Mesendoderm (in vitro differentiated cells): ENCODE data around the gene ANKRD39.
"Not testable (repeated sequence)": the region's sequence is repeated elsewhere in the genome, so short reads cannot be mapped to it uniquely, and the experiment has no call there.

Experiments
- DNase-seq: peaks from one replicate; pipeline ENCODE4 v3.0.0; 2013
- H2AK5ac ChIP-seq: 2 replicates; pipeline ENCODE4 v1.6.1; 2013; ENCODE audit warnings: low read length, inconsistent platforms
- H2BK120ac ChIP-seq: 2 replicates; pipeline ENCODE4 v1.6.1; 2013; ENCODE audit warnings: low read depth, mild to moderate bottlenecking, low read length, moderate library complexity, mixed read lengths
- H2BK15ac ChIP-seq: replicated peaks from 2 replicates; pipeline ENCODE4 v1.6.1; 2013; ENCODE audit warnings: low read depth, mild to moderate bottlenecking, moderate library complexity
- H2BK5ac ChIP-seq: 2 replicates; pipeline ENCODE4 v1.6.1; 2013; ENCODE audit warnings: low read length, inconsistent platforms
- H3K18ac ChIP-seq: 2 replicates; pipeline ENCODE4 v1.6.1; 2013; ENCODE audit warnings: mild to moderate bottlenecking, low read length, mixed read lengths
- H3K23ac ChIP-seq: one replicate; pipeline ENCODE4 v1.6.1; 2013; ENCODE audit warnings: low read length
- H3K27ac ChIP-seq: 2 replicates; pipeline ENCODE4 v1.5.1; 2013; ENCODE audit warnings: low read depth, mild to moderate bottlenecking, inconsistent platforms, low read length, moderate library complexity
- H3K27me3 ChIP-seq: 2 replicates; pipeline ENCODE4 v1.6.1; 2013; ENCODE audit warnings: low read length, control low read depth, mild to moderate bottlenecking, inconsistent platforms; ENCODE audit not compliant: insufficient read depth, poor library complexity
- H3K36me3 ChIP-seq: 2 replicates; pipeline ENCODE4 v1.6.1; 2013; ENCODE audit warnings: low read length, inconsistent platforms; ENCODE audit not compliant: control insufficient read depth, insufficient read depth
- H3K4ac ChIP-seq: one replicate; pipeline ENCODE4 v1.6.1; 2013; ENCODE audit warnings: low read depth, mild to moderate bottlenecking, low read length, moderate library complexity
- H3K4me1 ChIP-seq: 2 replicates; pipeline ENCODE4 v1.6.1; 2013; ENCODE audit warnings: low read depth, low read length, inconsistent platforms; ENCODE audit not compliant: control insufficient read depth
- H3K4me2 ChIP-seq: 2 replicates; pipeline ENCODE4 v1.6.1; 2013; ENCODE audit warnings: low read length
- H3K4me3 ChIP-seq: 2 replicates; pipeline ENCODE4 v1.5.1; 2013; ENCODE audit warnings: mild to moderate bottlenecking, low read length
- H3K56ac ChIP-seq: one replicate; pipeline ENCODE4 v1.6.1; 2013; ENCODE audit warnings: low read length
- H3K79me1 ChIP-seq: 2 replicates; pipeline ENCODE4 v1.6.1; 2013; ENCODE audit warnings: low read length, inconsistent platforms
- H3K79me2 ChIP-seq: 2 replicates; pipeline ENCODE4 v1.6.1; 2013; ENCODE audit warnings: mild to moderate bottlenecking, low read length; ENCODE audit not compliant: control insufficient read depth, insufficient read depth
- H3K9ac ChIP-seq: 2 replicates; pipeline ENCODE4 v1.6.1; 2013; ENCODE audit warnings: low read length, inconsistent platforms
- H4K5ac ChIP-seq: one replicate; pipeline ENCODE4 v1.6.1; 2013; ENCODE audit warnings: low read length
- H4K8ac ChIP-seq: one replicate; pipeline ENCODE4 v1.6.1; 2013; ENCODE audit warnings: low read depth, mild to moderate bottlenecking, control low read depth, low read length, moderate library complexity
- WGBS: extraction: QIAGEN DNeasy Blood & Tissue Kit; methylation state at CpG from one replicate; pipeline ENCODE4 v1.1.7; 2013; ENCODE audit warnings: low lambda C conversion rate, missing lambda C conversion rate; ENCODE audit not compliant: insufficient coverage; ENCODE audit errors: extremely low coverage; 5-methylcytosine and 5-hydroxymethylcytosine counted together

The ANKRD39 gene

GRCh38 chr2:96889502-96889901 is 31.7 kb upstream of the ANKRD39 start:
- not testable (repeated sequence) for H2BK15ac ChIP-seq, H3K4me2 ChIP-seq, H3K27me3 ChIP-seq, H3K4ac ChIP-seq, DNase-seq, H3K79me2 ChIP-seq, H3K36me3 ChIP-seq, H3K23ac ChIP-seq, H2BK120ac ChIP-seq, H2AK5ac ChIP-seq, H3K18ac ChIP-seq, H2BK5ac ChIP-seq, H4K8ac ChIP-seq, H3K79me1 ChIP-seq, H3K27ac ChIP-seq, H3K9ac ChIP-seq, H3K56ac ChIP-seq, H3K4me3 ChIP-seq, H4K5ac ChIP-seq
- H3K4me1 ChIP-seq, result peaks cover 15% of the 10 kb centered on the region
- no CpG with 5 or more reads among the region's 5 CpGs for WGBS

- H3K79me2 ChIP-seq, result no peaks in the 10 kb centered on the region
Measured at GRCh38 chr2:96888072-96889011, 30.5 kb upstream of the ANKRD39 start.

GRCh38 chr2:96887493-96888012 is 29.7 kb upstream of the ANKRD39 start:
- H2AK5ac ChIP-seq, result peak overlapping the region; percentile 74

More at GRCh38 chr2:96888072-96889011, 30.5 kb upstream of the ANKRD39 start:
- Histone ChIP-seq H3K27me3 (no peaks in the 10 kb centered on the region), H3K79me1 (no peaks in the 10 kb centered on the region), H2BK15ac (no peak overlapping the region), H3K56ac (peak overlapping the region; percentile 62), H3K4me2 (no peak overlapping the region), H3K23ac (peak overlapping the region; percentile 86), H3K9ac (no peak overlapping the region), H3K4me1 (peaks cover 15% of the 10 kb centered on the region), H2BK120ac (no peak overlapping the region), H3K4me3 (no peak overlapping the region), H4K5ac (no peak overlapping the region), H3K36me3 (no peaks in the 10 kb centered on the region), H2BK5ac (no peak overlapping the region), H3K18ac (no peak overlapping the region), H3K27ac (no peak overlapping the region), H2AK5ac (peak overlapping the region; percentile 45), H3K4ac (no peak overlapping the region), H4K8ac (no peak overlapping the region)
- no CpG with 5 or more reads among the region's 12 CpGs for WGBS
- no peak for DNase-seq

GRCh38 chr2:96885432-96886347 is 27.9 kb upstream of the ANKRD39 start:
- no peak overlapping the region for H2BK15ac ChIP-seq
- H3K79me2 ChIP-seq, result no peaks in the 10 kb centered on the region
- H3K9ac ChIP-seq, result no peak overlapping the region
- H3K4me3 ChIP-seq, result no peak overlapping the region
- peak overlapping the region; percentile 63 for H2BK5ac ChIP-seq
- peak overlapping the region; percentile 85 for H3K23ac ChIP-seq
- no CpG with 5 or more reads among the region's 23 CpGs for WGBS
- H4K5ac ChIP-seq, result no peak overlapping the region
- H3K4me2 ChIP-seq, result no peak overlapping the region
- peak overlapping the region; percentile 91 for H2AK5ac ChIP-seq
- peak overlapping the region; percentile 6 for H3K56ac ChIP-seq
- H3K36me3 ChIP-seq, result no peaks in the 10 kb centered on the region
- no peak for DNase-seq
- peaks cover 15% of the 10 kb centered on the region for H3K4me1 ChIP-seq
- H3K27ac ChIP-seq, result no peak overlapping the region
- H4K8ac ChIP-seq, result no peak overlapping the region
- no peak overlapping the region for H2BK120ac ChIP-seq
- peak overlapping the region; percentile 7 for H3K18ac ChIP-seq
- H3K4ac ChIP-seq, result no peak overlapping the region
- H3K27me3 ChIP-seq, result no peaks in the 10 kb centered on the region
- H3K79me1 ChIP-seq, result no peaks in the 10 kb centered on the region

More at GRCh38 chr2:96887493-96888012, 29.7 kb upstream of the ANKRD39 start:
- no peak overlapping the region for H2BK15ac ChIP-seq
- H3K4me1 ChIP-seq, result peaks cover 18% of the 10 kb centered on the region
- H4K8ac ChIP-seq, result no peak overlapping the region
- no peak overlapping the region for H3K23ac ChIP-seq
- H3K4me3 ChIP-seq, result no peak overlapping the region
- no peaks in the 10 kb centered on the region for H3K79me2 ChIP-seq
- no peaks in the 10 kb centered on the region for H3K27me3 ChIP-seq
- peak overlapping the region; percentile 62 for H3K56ac ChIP-seq
- H2BK5ac ChIP-seq, result no peak overlapping the region
- H3K4ac ChIP-seq, result no peak overlapping the region
- H4K5ac ChIP-seq, result no peak overlapping the region
- no CpG with 5 or more reads among the region's 18 CpGs for WGBS
- no peak overlapping the region for H3K4me2 ChIP-seq
- H3K27ac ChIP-seq, result no peak overlapping the region
- H3K18ac ChIP-seq, result no peak overlapping the region
- H3K79me1 ChIP-seq, result no peaks in the 10 kb centered on the region
- no peaks in the 10 kb centered on the region for H3K36me3 ChIP-seq
- H2BK120ac ChIP-seq, result no peak overlapping the region
- no peak overlapping the region for H3K9ac ChIP-seq
- peak; percentile 36 for DNase-seq

- H3K9ac ChIP-seq, result no peak overlapping the region
- H3K27me3 ChIP-seq, result no peaks in the 10 kb centered on the region
- peak overlapping the region; percentile 25 for H2AK5ac ChIP-seq
- no peak overlapping the region for H2BK120ac ChIP-seq
- no peak overlapping the region for H3K4ac ChIP-seq
- no peak overlapping the region for H3K23ac ChIP-seq
- H3K4me2 ChIP-seq, result no peak overlapping the region
- no peaks in the 10 kb centered on the region for H3K36me3 ChIP-seq
- H3K79me1 ChIP-seq, result no peaks in the 10 kb centered on the region
- no peak overlapping the region for H4K5ac ChIP-seq
- no peak overlapping the region for H3K56ac ChIP-seq
- DNase-seq, result no peak
- H3K18ac ChIP-seq, result no peak overlapping the region
- no peak overlapping the region for H3K4me3 ChIP-seq
- no peaks in the 10 kb centered on the region for H3K79me2 ChIP-seq
- no peak overlapping the region for H2BK5ac ChIP-seq
- no peak overlapping the region for H4K8ac ChIP-seq
- H3K27ac ChIP-seq, result no peak overlapping the region
- peaks cover 15% of the 10 kb centered on the region for H3K4me1 ChIP-seq
- no peak overlapping the region for H2BK15ac ChIP-seq
- no CpG with 5 or more reads among the region's 19 CpGs for WGBS
Measured at GRCh38 chr2:96884299-96885094, 26.7 kb upstream of the ANKRD39 start.
